Measurements from ENCODE around the gene FKBP8.
"Not testable (repeated sequence)": the region's sequence is repeated elsewhere in the genome, so short reads cannot be mapped to it uniquely, and the experiment has no call there.

FKBP8 gene

GRCh38 chr19:18558202-18558555, 14.8 kb upstream of the FKBP8 start:
- no peak for DNase-seq

GRCh38 chr19:18557411-18558201, 14.2 kb upstream of the FKBP8 start, which contains the start of gene KXD1:
Gene KXD1, plus strand, starts transcription at chr19:18557870. Its CDS starts 4,187 bp downstream, at chr19:18562057.
- peak; percentile 98 for DNase-seq

GRCh38 chr19:18551631-18552030, 8.3 kb upstream of the FKBP8 start:
- DNase-seq, result no peak

GRCh38 chr19:18543814-18544475, 572 bp upstream of the FKBP8 start:
- peak; percentile 65 for DNase-seq

GRCh38 chr19:18541992-18542940, 1.1 kb downstream of the FKBP8 start:
- no peak for DNase-seq

GRCh38 chr19:18541258-18541991, 1.9 kb downstream of the FKBP8 start:
- DNase-seq, result no peak

- DNase-seq, result not testable (repeated sequence)
Measured at GRCh38 chr19:18540200-18540599, 3.2 kb downstream of the FKBP8 start.

GRCh38 chr19:18539372-18539771, 4.0 kb downstream of the FKBP8 start:
- no peak for DNase-seq

- no peak for DNase-seq
Measured at GRCh38 chr19:18538115-18538514, 5.3 kb downstream of the FKBP8 start.

GRCh38 chr19:18537431-18537830, 5.9 kb downstream of the FKBP8 start:
- DNase-seq, result no peak

GRCh38 chr19:18536475-18536874, 6.9 kb downstream of the FKBP8 start:
- DNase-seq, result no peak

- no peak for DNase-seq
Measured at GRCh38 chr19:18533058-18533457, 10.3 kb downstream of the FKBP8 start.

GRCh38 chr19:18532168-18532890, 11.0 kb downstream of the FKBP8 start:
- DNase-seq, result no peak

- no peak for DNase-seq
Measured at GRCh38 chr19:18531485-18531884, 11.9 kb downstream of the FKBP8 start.

- DNase-seq, result no peak
Measured at GRCh38 chr19:18529782-18530181, 13.6 kb downstream of the FKBP8 start.

- DNase-seq, result no peak
Measured at GRCh38 chr19:18526316-18526715, 17.1 kb downstream of the FKBP8 start.

GRCh38 chr19:18523841-18524240, 19.5 kb downstream of the FKBP8 start:
- no peak for DNase-seq

- DNase-seq, result not testable (repeated sequence)
Measured at GRCh38 chr19:18522862-18523440, 20.4 kb downstream of the FKBP8 start.

GRCh38 chr19:18522124-18522861, 21.1 kb downstream of the FKBP8 start:
- peak; percentile 100 for DNase-seq

GRCh38 chr19:18521692-18522123, 21.7 kb downstream of the FKBP8 start, which contains the start of gene ELL:
Gene ELL, minus strand, starts transcription at chr19:18522070. Its CDS starts 15 bp downstream, at chr19:18522055.
- no peak for DNase-seq
